Measurements from ENCODE around the gene PI16. TPM values are rescaled to one million over a fixed set of nuclear protein-coding genes. Genes with fewer than 3 reads are reported as not detected.

PI16 gene
- total RNA-seq, 2 donors from 2014 or later, result 7.9 to 18.0 TPM

DNA sequence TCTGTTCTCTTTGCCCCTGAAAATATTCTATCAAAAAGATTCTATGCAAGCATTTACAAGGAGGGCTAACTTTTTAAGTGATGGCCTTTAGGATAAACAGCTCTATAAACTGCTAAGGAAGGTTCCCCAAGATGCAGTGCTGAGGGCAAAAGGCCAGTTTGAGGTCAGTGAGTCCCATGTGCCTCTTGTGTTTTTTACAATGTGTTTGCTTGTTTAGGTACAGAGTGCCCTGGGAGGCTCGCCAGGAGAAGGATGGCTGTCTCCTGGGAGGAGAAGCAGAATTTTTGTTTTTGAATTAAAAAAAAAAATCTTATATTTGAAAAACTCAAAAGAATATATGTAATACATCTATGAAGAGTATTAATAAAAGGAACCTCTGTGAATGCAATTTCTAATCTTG lies 18.7 kb downstream of the PI16 start:
- Histone ChIP-seq H3K27me3 (replicated peaks; ENCODE audit: insufficient read depth) (no peaks in the 10 kb centered on the region), H3K4me1 (replicated peaks) (no peaks in the 10 kb centered on the region), H3K9me3 (no peaks in the 10 kb centered on the region), H3K36me3 (peaks cover 38 to 53% of the 10 kb centered on the region in 2 donors), H3K4me3 (no peak overlapping the region), H3K27ac (peak overlapping the region; percentile 45 to 68)
- DNase-seq (ENCODE audit: low spot score), result no peak
- intact Hi-C loops (cut with DNase I), result loop anchor here (5.0 kb wide), 1 partner anchor 56 kb away; no protein-coding TSS in a partner anchor
- 63% methylated on average over 1 of the region's 1 CpG for WGBS
- no peak for TF ChIP-seq CTCF (IDR thresholded peaks at IDR 0.05)
- no peak for TF ChIP-seq POLR2A (IDR thresholded peaks at IDR 0.05)
- TF ChIP-seq POLR2AphosphoS5 (IDR thresholded peaks at IDR 0.05), result peak; percentile 10

- H3K36me3 ChIP-seq, result peaks cover 38 to 53% of the 10 kb centered on the region in 2 donors
- no peak overlapping the region for H3K4me3 ChIP-seq
- H3K27ac ChIP-seq, result peak overlapping the region; percentile 45 to 68
- H3K27me3 ChIP-seq (replicated peaks; ENCODE audit: insufficient read depth), result no peaks in the 10 kb centered on the region
- no peaks in the 10 kb centered on the region for H3K9me3 ChIP-seq
- H3K4me1 ChIP-seq (replicated peaks), result no peaks in the 10 kb centered on the region
- 83% methylated on average over 4 of the region's 4 CpGs for WGBS
- TF ChIP-seq CTCF (IDR thresholded peaks at IDR 0.05), result no peak
- DNase-seq (ENCODE audit: low spot score), result no peak
- intact Hi-C loops (cut with DNase I), result loop anchor here (5.0 kb wide), 1 partner anchor 56 kb away; no protein-coding TSS in a partner anchor
Observed at GRCh38 chr6:36973647-36974046, 19.1 kb downstream of the PI16 start.

DNA sequence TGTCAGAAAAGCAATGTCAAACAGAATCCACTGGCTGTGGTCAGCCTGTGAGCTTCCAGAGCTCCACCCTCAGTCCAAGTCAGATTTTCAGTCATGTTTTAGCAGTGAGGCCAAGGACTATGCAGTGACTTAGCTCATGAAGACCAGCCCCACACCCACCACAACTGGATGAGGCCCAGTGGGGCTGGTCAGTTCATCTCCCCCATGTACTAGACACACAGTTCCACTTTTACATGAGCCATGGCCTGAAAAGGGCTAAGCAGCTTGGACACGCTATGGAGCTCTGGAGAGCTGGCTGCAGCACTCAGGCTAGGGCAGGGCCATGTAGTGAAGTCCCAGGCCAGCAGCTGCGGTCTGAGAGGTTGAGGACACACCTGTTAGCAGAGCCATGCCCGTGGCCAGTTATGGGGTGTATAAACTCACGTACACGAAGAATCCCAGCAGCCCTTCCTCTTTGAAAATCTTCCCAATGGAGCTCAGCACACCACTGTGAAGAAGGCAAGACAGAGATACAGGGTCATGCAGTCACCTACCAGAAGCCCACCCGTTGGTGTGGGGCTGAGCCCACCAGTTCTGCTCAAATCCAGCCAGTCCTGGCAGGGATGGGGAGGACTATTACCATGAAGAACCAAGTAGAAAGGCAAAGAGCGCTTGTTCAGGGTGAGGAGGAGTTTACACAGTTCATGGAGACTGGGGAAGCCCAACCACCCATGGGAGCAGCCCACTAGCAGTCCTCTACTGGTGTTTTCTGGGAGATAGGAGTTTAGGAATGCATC lies 20.9 kb downstream of the PI16 start:
- Histone ChIP-seq H3K9me3 (no peaks in the 10 kb centered on the region), H3K4me1 (replicated peaks) (peaks cover 4% of the 10 kb centered on the region), H3K27ac (no peak overlapping the region), H3K27me3 (replicated peaks; ENCODE audit: insufficient read depth) (no peaks in the 10 kb centered on the region), H3K36me3 (peaks cover 32 to 35% of the 10 kb centered on the region in 2 donors), H3K4me3 (no peak overlapping the region)
- DNase-seq (ENCODE audit: low spot score), result no peak
- WGBS, result 93% methylated on average over 7 of the region's 7 CpGs
- TF ChIP-seq CTCF (IDR thresholded peaks at IDR 0.05) (no peak), POLR2AphosphoS5 (IDR thresholded peaks at IDR 0.05) (no peak), POLR2A (IDR thresholded peaks at IDR 0.05) (no peak)
- intact Hi-C loops (cut with DNase I), result no loop called here

DNA sequence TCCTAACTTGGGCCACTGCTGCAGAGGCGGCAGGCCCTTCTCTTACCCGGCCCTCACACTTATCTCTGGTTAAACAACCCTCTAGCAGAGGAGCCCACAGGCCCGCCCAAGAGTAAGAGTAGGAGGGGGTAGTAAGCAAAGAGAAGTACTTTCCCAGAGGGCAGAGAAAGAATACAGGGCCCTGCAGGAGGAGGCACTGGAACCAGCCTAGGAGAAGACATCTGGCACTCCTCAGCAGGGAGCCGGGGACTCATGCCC lies 21.4 kb downstream of the PI16 start:
- intact Hi-C loops (cut with DNase I), result no loop called here
- WGBS, result 89% methylated on average over 4 of the region's 4 CpGs
- DNase-seq (ENCODE audit: low spot score), result no peak
- Histone ChIP-seq H3K4me3 (no peak overlapping the region), H3K27me3 (replicated peaks; ENCODE audit: insufficient read depth) (no peaks in the 10 kb centered on the region), H3K36me3 (peaks cover 27 to 35% of the 10 kb centered on the region in 2 donors), H3K9me3 (no peaks in the 10 kb centered on the region), H3K4me1 (replicated peaks) (peaks cover 4% of the 10 kb centered on the region), H3K27ac (peak overlapping the region in 1 of 2 donors; percentile 6)
- TF ChIP-seq POLR2AphosphoS5 (IDR thresholded peaks at IDR 0.05) (no peak), POLR2A (IDR thresholded peaks at IDR 0.05) (no peak), CTCF (IDR thresholded peaks at IDR 0.05) (no peak)

- Histone ChIP-seq H3K27ac (peak overlapping the region in 1 of 2 donors; percentile 6), H3K9me3 (no peaks in the 10 kb centered on the region), H3K4me1 (replicated peaks) (peaks cover 4% of the 10 kb centered on the region), H3K36me3 (peaks cover 23 to 35% of the 10 kb centered on the region in 2 donors), H3K4me3 (no peak overlapping the region), H3K27me3 (replicated peaks; ENCODE audit: insufficient read depth) (no peaks in the 10 kb centered on the region)
- intact Hi-C loops (cut with DNase I), result no loop called here
- WGBS, result 95% methylated on average over 7 of the region's 7 CpGs
- TF ChIP-seq POLR2AphosphoS5 (IDR thresholded peaks at IDR 0.05), result no peak
- TF ChIP-seq CTCF (IDR thresholded peaks at IDR 0.05), result no peak
- TF ChIP-seq POLR2A (IDR thresholded peaks at IDR 0.05), result no peak
- no peak for DNase-seq (ENCODE audit: low spot score)
Observed at GRCh38 chr6:36976509-36976908, 22.0 kb downstream of the PI16 start.
